Loucy (cell line): ENCODE results near the gene TNFRSF13B.

Source experiments
- H2AFZ ChIP-seq: fragments of 200-600 bp; sonication (generic); 2 replicates; pipeline ENCODE4 v1.6.0; 2016; ENCODE audit warnings: antibody characterized with exemption, mild to moderate bottlenecking, low read length, moderate library complexity
- H3F3A ChIP-seq: fragments of 200-600 bp; 2 replicates; pipeline ENCODE4 v1.6.0; 2016; ENCODE audit warnings: antibody characterized with exemption, low read depth, mild to moderate bottlenecking
- H3K27me3 ChIP-seq: fragments of 200-600 bp; sonication (generic); 2 replicates; pipeline ENCODE4 v1.6.1; 2014; ENCODE audit warnings: low read length, mild to moderate bottlenecking; ENCODE audit not compliant: insufficient read depth, poor library complexity, severe bottlenecking
- H3K36me3 ChIP-seq: fragments of 200-600 bp; sonication (generic); 2 replicates; pipeline ENCODE4 v1.6.1; 2016; ENCODE audit warnings: low read length; ENCODE audit not compliant: insufficient read depth
- H3K4me1 ChIP-seq: fragments of 200-600 bp; sonication (generic); 2 replicates; pipeline ENCODE4 v1.5.1; 2014; ENCODE audit warnings: low read length, mild to moderate bottlenecking; ENCODE audit not compliant: insufficient read depth, poor library complexity, severe bottlenecking
- H3K4me2 ChIP-seq: fragments of 200-600 bp; sonication (generic); 2 replicates; pipeline ENCODE4 v1.6.0; 2014; ENCODE audit warnings: antibody characterized with exemption, low read length, low read depth, mild to moderate bottlenecking; ENCODE audit not compliant: poor library complexity, severe bottlenecking
- H3K4me3 ChIP-seq: fragments of 200-600 bp; sonication (generic); 2 replicates; pipeline ENCODE4 v1.5.1; 2014; ENCODE audit warnings: low read length, mild to moderate bottlenecking, mixed read lengths; ENCODE audit not compliant: poor library complexity, severe bottlenecking
- H3K79me2 ChIP-seq: fragments of 200-600 bp; sonication (generic); 2 replicates; pipeline ENCODE4 v1.6.1; 2014; ENCODE audit warnings: low read length; ENCODE audit not compliant: insufficient read depth
- H3K9ac ChIP-seq: fragments of 200-600 bp; sonication (generic); 2 replicates; pipeline ENCODE4 v1.6.0; 2014; ENCODE audit warnings: mild to moderate bottlenecking, low read depth, low read length, moderate library complexity; ENCODE audit not compliant: poor library complexity, severe bottlenecking
- H3K9me2 ChIP-seq: fragments of 200-600 bp; sonication (generic); replicated peaks from 2 replicates; pipeline ENCODE4 v1.6.1; 2016; ENCODE audit warnings: low read depth, low read length, mixed read lengths
- H3K9me3 ChIP-seq: fragments of 200-600 bp; sonication (generic); 2 replicates; pipeline ENCODE4 v1.6.1; 2014; ENCODE audit warnings: mild to moderate bottlenecking, antibody characterized with exemption, low read length, low read depth; ENCODE audit not compliant: insufficient read depth
- H4K20me1 ChIP-seq: fragments of 200-600 bp; sonication (generic); 2 replicates; pipeline ENCODE4 v1.6.0; 2014; ENCODE audit warnings: antibody characterized with exemption, low read length, mild to moderate bottlenecking; ENCODE audit not compliant: insufficient read depth, poor library complexity, severe bottlenecking
- CTCF ChIP-seq: fragments of 200-600 bp; sonication (generic); conservative IDR thresholded peaks from 2 replicates; pipeline ENCODE4 v1.5.1; 2014; ENCODE audit warnings: mild to moderate bottlenecking, antibody characterized with exemption, low read length
- EZH2phosphoT487 ChIP-seq: fragments of 200-600 bp; IDR thresholded peaks from 2 replicates; pipeline ENCODE4 v1.6.1; 2018; ENCODE audit warnings: antibody characterized with exemption, mild to moderate bottlenecking, moderate library complexity, borderline replicate concordance

Gene TNFRSF13B

GRCh38 chr17:16991349-16992009 is 19.6 kb upstream of the TNFRSF13B start:
- H3K9me2 ChIP-seq: no peaks in the 10 kb centered on the region

DNA sequence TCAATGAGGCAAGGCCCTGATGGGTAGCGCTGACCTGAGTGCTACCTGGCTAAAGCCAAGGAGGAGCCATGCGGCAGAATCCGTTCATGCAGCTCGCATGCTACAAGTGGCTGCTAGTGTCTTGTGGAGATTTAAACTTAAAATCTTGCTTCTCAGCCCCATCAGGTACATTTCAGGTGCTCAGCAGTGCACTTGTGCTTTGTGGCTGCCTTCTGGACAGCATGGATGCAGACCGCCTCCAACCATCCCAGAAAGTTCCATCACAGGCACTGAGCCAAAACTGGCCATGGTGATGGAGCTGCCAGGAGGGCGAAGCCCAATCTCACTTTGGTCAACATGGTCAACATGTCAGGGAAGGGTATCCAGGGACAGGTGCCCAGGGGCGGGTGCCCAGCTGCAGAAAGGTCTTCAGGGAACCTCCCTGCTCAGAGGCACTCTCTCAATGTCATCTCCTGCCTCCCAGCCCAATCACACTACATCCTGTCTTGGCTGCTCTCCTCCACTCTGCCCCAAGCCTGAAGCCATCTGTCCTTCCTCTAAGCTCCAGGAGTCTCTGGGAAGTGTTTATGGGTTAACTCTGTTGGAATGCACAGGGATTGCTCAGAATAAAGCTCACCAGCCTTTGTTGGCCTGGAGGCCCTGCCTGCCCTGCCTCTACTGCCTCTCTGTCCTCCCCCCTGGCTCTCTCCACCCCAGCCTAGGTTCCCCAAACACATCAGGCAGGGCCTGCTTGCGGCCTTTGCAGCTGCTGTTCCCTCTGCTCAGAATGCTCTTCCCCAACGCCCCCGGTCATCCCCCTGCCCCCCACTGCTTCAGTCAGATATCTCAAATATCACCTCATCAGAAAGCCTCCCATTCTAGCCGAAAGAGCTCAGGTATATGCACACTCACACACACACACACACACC is 18.3 kb upstream of the TNFRSF13B start:
- Histone ChIP-seq H3K9me3 (no peaks in the 10 kb centered on the region), H3K4me2 (no peak overlapping the region), H3K79me2 (no peaks in the 10 kb centered on the region), H4K20me1 (no peaks in the 10 kb centered on the region), H2AFZ (no peak overlapping the region), H3F3A (no peaks in the 10 kb centered on the region), H3K4me1 (peaks cover 29% of the 10 kb centered on the region), H3K9ac (no peak overlapping the region), H3K36me3 (no peaks in the 10 kb centered on the region), H3K9me2 (no peaks in the 10 kb centered on the region), H3K4me3 (no peak overlapping the region), H3K27me3 (no peaks in the 10 kb centered on the region)
- TF ChIP-seq EZH2phosphoT487: no peak
- TF ChIP-seq CTCF: no peak

More at GRCh38 chr17:16991349-16992009, 19.6 kb upstream of the TNFRSF13B start:
- no peak overlapping the region; the same call in 1 of the 2 replicates for H2AFZ ChIP-seq
- H3K79me2 ChIP-seq: no peaks in the 10 kb centered on the region
- no peaks in the 10 kb centered on the region for H4K20me1 ChIP-seq
- H3K36me3 ChIP-seq: no peaks in the 10 kb centered on the region
- H3K4me1 ChIP-seq: peaks cover 29% of the 10 kb centered on the region
- H3K9me3 ChIP-seq: no peaks in the 10 kb centered on the region
- H3K9ac ChIP-seq: no peak overlapping the region
- no peaks in the 10 kb centered on the region for H3F3A ChIP-seq
- no peaks in the 10 kb centered on the region for H3K27me3 ChIP-seq
- TF ChIP-seq CTCF (peak; percentile 79), EZH2phosphoT487 (no peak)
- no peak overlapping the region for H3K4me2 ChIP-seq
- H3K4me3 ChIP-seq: no peak overlapping the region

GRCh38 chr17:16989230-16989952 is 17.5 kb upstream of the TNFRSF13B start:
- TF ChIP-seq CTCF (no peak), EZH2phosphoT487 (no peak)
- no peak overlapping the region for H3K4me3 ChIP-seq
- no peaks in the 10 kb centered on the region for H3K27me3 ChIP-seq
- H3F3A ChIP-seq: no peaks in the 10 kb centered on the region
- no peaks in the 10 kb centered on the region for H3K79me2 ChIP-seq
- no peaks in the 10 kb centered on the region for H4K20me1 ChIP-seq
- H3K36me3 ChIP-seq: no peaks in the 10 kb centered on the region
- peaks cover 29% of the 10 kb centered on the region for H3K4me1 ChIP-seq
- H3K4me2 ChIP-seq: peak overlapping the region; percentile 56
- no peak overlapping the region for H2AFZ ChIP-seq
- H3K9me3 ChIP-seq: no peaks in the 10 kb centered on the region
- H3K9ac ChIP-seq: no peak overlapping the region
- H3K9me2 ChIP-seq: no peaks in the 10 kb centered on the region
